ENCODE measurements around the gene EVX2.

EVX2 gene

DNA sequence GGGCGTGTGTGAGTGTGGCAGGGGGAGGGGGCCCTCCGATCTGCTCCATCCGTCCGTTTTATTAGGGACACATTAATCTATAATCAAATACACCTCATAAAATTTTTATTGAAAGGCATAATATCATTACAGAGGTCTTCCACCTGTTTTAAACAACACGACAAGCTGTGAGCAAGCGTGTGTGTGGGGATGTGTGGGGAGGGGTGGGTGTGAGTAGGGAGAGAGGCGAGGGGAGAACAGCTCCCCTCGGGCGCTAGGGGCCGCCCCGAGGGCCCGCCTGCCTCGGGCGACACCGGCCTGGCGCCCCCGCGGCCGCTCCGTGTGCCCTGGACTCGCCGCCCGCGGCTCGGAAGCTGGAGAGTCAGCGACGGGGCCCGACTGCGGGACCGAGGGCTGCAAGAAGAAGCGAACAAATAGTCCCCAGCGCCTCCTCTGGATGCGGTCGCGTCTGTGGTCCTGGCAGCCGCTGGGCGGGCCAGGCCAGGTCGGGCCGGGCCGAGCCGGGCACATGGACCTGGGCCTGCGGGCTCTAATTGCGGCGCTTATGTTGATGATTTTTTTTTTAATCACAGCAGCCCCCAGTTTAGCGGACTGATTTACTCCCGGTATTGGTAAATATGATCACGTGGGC is 38.4 kb upstream of the EVX2 start:
- no peak for DNase-seq (ENCODE audit: low read depth, low spot score)

- DNase-seq (ENCODE audit: low read depth, low spot score): no peak
Measured at GRCh38 chr2:176121190-176122051, 37.7 kb upstream of the EVX2 start.

DNA sequence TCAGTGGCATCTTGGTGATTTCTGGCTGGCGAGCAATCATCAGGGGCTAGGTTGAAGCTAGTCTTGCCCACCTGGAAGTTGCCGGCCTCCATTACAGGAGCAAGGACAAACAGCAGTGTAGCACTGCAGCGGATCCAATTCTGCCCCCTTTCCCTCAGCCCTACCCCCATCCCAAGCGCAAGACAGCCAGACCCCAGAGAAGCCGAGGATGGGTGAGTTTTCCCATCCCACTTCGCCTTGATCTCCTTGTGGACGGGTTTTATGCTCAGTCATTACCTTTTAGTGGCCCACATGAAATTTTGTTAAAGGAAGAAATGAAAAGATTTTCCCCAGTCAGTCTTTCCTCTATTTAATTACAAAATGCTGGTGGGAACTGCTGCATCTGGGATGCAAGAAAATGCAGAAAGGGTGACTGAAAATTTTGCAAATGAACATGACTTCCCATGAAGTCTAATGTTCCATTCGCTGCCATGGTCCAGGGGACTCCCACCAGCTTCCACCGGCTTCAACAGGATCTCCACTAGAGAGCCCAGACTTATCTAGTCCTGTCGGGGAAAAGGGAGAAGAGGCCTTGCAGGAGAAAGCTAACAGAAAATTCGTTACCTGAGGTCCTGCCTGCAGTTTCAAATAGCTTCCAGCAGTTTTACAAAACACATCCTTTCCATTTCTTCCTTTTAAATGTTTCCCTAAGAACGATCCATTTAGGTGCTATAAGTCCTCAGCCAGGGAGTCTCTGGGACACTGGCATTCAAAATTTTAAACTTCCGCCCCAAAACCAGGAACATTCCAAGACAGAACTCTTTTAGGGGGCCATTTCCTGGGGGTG is 36.8 kb upstream of the EVX2 start:
- DNase-seq (ENCODE audit: low read depth, low spot score): no peak

GRCh38 chr2:176118601-176119339 is 35.0 kb upstream of the EVX2 start:
- DNase-seq (ENCODE audit: low read depth, low spot score): no peak

- no peak for DNase-seq (ENCODE audit: low read depth, low spot score)
Measured at GRCh38 chr2:176117823-176118371, 34.1 kb upstream of the EVX2 start.

DNA sequence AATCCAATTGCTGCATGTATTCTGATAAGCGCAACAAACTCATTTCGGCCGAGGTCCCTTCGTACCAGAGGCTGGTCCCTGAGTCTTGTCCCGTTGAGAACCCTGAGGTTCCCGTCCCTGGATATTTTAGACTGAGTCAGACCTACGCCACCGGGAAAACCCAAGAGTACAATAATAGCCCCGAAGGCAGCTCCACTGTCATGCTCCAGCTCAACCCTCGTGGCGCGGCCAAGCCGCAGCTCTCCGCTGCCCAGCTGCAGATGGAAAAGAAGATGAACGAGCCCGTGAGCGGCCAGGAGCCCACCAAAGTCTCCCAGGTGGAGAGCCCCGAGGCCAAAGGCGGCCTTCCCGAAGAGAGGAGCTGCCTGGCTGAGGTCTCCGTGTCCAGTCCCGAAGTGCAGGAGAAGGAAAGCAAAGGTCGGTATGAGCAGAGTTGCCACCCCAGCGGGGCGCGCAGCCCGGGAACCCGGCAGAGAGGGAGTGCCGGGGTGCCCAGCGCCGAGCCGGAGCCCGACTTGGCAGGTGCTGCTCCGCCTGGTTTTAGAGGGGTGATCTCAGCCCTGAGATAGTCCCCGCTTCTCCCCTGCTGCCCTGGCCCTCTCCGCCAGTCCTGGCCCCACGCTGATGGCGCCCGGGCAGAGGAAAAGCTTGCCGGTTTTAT is 33.5 kb upstream of the EVX2 start:
- no peak for DNase-seq (ENCODE audit: low read depth, low spot score)

DNA sequence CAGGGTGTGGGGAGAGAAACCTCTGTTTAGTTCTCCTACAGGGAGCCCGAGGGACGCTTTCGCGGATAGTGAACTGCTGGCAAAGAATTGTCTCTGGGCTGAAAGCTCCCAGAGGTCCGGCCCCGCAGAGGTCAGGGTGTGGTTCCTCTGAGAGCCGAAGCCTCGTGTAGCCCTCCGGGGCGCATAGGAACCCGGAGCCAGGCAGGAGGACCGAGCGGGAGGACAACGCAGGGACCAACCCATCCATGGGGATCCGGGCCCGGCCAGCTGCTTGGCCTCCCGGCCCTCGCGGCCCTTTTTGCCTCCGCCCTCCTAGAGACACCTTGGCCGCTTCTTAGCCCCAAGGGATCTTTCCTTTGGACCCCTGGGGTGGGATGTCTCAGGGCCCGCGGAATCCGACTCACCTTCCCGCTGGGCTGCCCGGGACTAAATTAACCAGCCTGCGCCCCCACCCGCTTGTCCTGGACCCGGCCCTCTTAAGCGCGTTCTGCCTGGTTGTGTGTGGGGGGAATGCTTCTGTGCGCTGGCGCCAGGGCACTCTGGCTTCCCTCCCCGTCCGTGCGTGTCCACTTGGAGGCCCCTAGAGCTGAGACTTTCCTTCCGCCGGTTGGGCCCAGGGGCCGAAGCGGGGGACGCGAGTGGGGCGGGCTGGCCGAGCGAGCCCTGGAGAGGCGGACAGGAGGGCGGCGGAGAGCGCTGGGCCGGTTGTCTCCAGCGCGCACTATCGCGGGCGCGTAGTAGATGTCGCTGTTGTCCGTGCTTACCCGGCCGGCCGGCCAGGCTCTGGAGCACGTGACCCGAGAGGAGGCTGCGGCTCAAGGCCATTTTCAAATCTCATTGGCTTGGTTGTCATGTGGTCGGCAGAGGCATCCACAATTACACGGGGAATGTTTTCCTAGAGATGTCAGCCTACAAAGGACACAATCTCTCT is 32.4 kb upstream of the EVX2 start, which contains the start of gene HOXD10:
Gene HOXD10, plus strand, starts transcription at position 896 of the 931 bp plus-strand sequence. CDS start 56 bp downstream, outside the sequence.
- no peak for DNase-seq (ENCODE audit: low read depth, low spot score)

DNA sequence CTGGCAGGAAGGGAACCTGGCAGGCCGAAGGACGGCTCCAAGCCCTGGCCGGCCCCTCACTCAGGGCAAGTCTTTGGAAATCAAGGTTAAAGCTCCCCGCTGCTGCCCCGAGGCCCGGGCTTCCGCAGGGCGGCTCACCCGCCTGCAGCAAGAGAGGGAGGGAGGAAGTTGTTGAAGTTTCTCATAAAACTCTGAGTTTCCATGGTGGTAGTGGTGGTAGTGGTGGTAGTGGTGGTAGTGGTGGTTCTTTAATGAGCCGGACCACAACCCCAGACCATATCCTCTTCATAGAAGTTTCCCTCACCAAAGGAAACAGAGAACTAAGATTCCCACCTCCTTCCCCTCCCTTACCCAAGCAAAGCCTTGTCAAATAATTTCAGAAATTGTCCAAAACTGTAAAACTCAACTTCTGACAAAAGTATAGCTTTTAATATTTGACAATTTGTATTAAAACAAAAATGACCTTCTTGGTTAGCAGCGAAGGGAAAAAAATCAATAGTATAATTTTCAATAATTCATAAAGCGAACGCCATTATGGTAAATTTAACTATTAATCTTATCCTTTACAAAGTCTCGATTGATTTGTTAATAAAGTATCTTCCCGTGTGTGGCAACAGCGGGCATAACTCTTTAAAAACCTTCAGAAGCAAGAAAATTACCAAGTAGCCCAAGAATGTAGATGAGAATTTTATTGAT is 31.3 kb upstream of the EVX2 start:
- no peak for DNase-seq (ENCODE audit: low read depth, low spot score)

DNA sequence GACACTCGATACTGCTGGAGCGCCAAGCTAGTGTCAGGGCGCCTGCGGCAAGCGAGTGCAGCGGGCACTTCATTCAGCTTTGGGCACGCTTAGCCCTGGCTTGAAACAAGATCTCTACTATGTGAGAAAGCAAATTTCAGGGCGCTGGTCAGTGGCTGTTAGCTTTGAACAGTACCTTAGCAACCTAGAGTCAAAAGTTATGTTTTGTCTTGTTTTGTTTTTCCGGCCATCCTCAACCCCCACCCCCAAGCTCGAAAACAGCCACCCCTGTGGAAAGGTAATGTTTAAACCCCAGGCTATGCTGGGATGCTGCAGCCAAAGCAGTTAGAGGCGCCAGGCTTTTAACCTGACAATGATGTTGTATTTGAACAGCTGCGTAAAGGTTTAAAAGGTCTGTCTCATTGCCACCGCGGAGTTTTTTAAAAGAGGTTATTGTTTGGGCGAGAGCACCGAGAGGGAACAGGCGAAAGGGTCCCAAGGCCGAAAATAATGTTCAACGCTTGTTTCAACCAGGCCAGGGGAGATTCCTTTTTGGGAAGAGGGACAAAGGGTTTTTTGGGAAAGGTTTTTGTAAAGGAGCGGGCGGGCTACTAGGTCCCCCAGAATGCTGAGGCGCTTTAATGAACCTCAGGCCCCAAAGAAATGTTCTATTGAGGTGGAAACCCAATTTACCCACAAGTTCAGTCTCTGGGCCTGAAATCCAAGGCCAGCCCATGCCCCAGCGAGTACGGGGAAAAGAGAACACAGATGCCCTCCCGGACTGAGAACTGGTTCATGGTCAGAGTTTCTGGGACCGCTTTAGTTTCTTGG is 30.6 kb upstream of the EVX2 start:
- DNase-seq (ENCODE audit: low read depth, low spot score): no peak

DNA sequence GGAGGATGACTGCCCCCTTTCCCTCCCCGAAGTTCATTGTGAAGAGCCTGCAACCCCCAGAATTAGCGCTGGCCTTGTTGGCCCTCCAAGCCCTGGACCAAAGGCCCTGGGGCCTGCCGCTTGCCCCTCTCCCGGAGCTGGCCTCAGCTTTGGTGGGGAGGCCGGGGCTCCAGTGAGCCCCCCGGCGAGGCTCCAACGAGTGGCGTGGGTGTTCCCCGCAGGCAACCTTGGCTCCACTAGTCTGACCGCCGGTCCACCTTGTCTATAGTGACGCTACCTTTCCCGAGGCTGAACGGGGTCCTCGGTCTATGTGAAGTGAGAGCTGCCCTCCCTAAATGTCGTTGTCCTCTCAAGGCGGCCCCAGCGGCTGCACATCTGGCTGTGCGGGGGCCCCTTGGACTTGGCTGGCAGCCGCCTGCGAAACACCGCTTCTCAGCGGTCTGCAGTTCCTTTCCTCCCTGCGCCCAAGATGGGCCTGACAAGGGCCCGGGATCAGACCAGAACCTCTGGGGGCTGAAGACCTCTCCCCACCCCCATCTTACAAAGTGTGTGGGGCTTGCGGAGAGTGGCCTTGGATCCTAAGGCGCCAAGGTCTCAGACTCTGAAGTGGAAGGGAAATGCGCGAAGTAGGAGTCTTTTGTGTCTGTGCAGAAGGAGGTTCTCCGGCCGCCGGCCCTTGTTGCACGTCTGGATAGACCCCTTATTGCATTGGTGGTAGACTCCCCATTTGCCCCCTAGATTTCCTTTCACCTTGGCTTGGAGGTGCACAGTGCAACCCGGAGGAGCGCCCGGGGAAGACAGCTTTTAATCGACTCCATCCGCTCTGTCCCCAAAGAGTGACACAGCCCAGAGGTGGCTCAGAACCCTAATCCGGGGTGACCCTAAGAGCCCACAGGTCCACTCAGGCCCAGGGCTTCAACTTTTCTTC is 28.9 kb upstream of the EVX2 start:
- DNase-seq (ENCODE audit: low read depth, low spot score): no peak

DNA sequence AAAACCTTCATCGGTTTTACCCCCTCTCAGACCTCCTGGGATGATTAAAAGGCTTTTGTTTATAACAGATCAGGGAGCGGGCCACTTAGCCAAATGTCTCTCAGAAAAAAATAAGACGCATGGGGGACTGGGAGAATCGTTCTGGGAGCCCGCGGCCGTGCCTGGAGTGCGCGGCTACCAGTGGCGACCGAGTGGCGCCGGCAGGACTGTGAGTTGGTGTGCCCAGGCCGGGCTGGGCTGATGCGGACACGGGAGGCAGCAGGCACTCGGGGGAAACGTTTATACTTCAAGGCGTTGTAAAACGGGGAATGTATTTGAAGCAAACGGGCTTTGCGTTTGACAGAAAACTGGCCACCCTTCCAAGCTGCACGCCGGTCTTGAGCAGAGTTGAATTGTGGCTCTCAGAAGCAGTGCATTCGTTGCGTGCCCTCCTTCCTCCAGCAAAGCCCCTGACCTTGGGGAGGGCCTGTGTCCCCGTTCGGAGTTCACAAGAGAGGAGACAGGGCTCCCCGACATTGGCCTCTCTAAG is 28.1 kb upstream of the EVX2 start:
- DNase-seq (ENCODE audit: low read depth, low spot score): no peak

- no peak for DNase-seq (ENCODE audit: low read depth, low spot score)
Measured at GRCh38 chr2:176111309-176111663, 27.5 kb upstream of the EVX2 start.

GRCh38 chr2:176110415-176111308 is 26.9 kb upstream of the EVX2 start:
- no peak for DNase-seq (ENCODE audit: low read depth, low spot score)

DNA sequence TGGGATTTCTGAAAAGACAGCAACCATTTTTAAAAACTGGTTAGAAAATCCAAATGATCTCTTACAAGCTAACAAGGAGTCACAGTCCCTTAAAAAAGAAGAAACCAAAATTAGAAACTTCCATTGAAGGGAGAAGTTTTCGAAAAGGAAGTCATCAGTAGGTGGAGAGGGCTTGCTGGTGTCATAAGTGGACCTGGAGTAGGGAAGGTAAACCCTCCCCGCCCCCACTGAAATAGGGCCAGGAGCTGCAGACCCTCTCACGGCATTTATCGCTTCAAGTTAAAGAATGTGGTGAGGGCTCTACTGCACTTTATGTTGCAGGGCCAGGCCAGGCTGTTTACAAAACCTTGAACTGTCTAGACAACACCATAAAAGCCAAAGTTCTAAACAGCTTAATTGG is 26.2 kb upstream of the EVX2 start:
- DNase-seq (ENCODE audit: low read depth, low spot score): no peak

DNA sequence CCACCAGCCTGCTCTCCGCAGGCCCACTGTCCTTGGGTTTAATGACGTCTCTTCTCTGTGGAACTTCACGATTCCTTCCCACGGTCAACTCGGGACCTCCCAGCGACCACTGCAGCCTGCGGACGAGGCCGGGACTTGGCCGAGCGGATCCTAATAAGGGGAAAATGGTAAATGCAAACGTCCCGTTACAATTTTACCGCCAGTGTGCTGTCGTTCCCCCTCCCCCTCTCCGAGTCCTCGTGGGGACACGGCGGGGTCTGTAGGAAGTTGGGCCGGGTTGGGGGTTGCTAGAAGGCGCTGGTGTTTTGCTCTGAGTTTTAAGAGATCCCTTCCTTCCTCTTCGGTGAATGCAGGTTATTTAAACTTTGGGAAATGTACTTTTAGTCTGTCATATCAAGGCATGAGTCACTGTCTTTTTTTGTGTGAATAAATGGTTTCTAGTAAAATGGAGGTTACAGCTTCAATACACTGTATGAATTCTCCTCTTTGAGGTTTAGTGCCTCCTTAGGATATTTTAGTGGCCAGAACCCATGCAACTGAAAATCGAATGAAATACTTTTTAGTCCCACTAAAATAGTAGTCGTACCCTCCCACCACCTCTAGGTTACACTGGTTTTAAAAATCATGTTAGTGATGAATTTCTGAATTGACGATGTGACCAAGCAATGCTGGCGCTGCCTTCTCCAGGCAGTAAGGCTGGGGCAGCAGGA is 25.6 kb upstream of the EVX2 start:
- DNase-seq (ENCODE audit: low read depth, low spot score): no peak

All from smooth muscle cell of the brain vasculature (primary cell).